Neutrophil (primary cell): ENCODE results near the gene ZNF148.

Source experiments
- H3K27ac ChIP-seq: fragments of 200-600 bp; sonication (generic); 2 replicates; pipeline ENCODE4 v1.5.1; 2016; ENCODE audit warnings: mild to moderate bottlenecking, moderate library complexity
- H3K27me3 ChIP-seq: fragments of 200-600 bp; sonication (generic); 2 replicates; pipeline ENCODE4 v1.6.0; 2016; ENCODE audit warnings: mild to moderate bottlenecking
- H3K36me3 ChIP-seq: fragments of 200-600 bp; sonication (generic); 2 replicates; pipeline ENCODE4 v1.5.1; 2017
- H3K4me1 ChIP-seq, 2 experiments: fragments of 200-600 bp in 1 of 2; sonication (generic) in 1 of 2; 1 replicate in 1 of 2; 2 replicates in 1 of 2; pipeline versions ENCODE4 v1.5.1 to v1.6.1; 2013 to 2016; ENCODE audit warnings: low read depth in 1 of 2, low read length in 1 of 2, mild to moderate bottlenecking in 1 of 2, moderate library complexity in 1 of 2; ENCODE audit not compliant: control insufficient read depth in 1 of 2, insufficient read depth in 1 of 2
- H3K4me3 ChIP-seq, 2 experiments: fragments of 200-600 bp in 1 of 2; sonication (generic) in 1 of 2; 1 replicate in 1 of 2; 2 replicates in 1 of 2; pipeline ENCODE4 v1.5.1; 2013 to 2016; ENCODE audit warnings: low read depth in 1 of 2, low read length in 1 of 2, mild to moderate bottlenecking in 1 of 2, moderate library complexity in 1 of 2
- H3K9me3 ChIP-seq: fragments of 200-600 bp; sonication (generic); 2 replicates; pipeline ENCODE4 v1.5.1; 2016
- TF ChIP-seq, protein P1 (sequence below): fragments of 200-600 bp; sonication (generic); IDR thresholded peaks from 2 replicates; pipeline ENCODE4 v1.5.1; 2016; ENCODE audit warnings: antibody characterized with exemption

Gene ZNF148

DNA sequence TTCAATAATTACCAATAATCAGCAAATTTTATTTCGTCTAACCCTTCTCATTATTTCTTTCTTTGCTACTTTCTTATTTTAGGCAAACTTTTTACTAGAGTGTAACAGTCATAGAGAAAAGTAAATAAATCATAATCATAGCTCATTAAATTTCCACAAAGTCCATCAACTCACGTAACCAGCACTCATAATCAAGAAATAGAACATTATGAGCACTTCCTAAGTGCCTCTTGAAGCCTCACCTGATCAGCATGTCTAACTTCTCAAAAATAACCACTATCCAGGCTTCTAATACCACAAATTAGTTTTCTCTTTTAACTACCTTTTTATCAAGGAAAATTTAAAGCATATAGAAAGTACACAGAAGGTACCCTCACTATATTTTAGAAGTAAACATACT is 124.2 kb downstream of the ZNF148 start:
- Histone ChIP-seq H3K36me3 (no peaks in the 10 kb centered on the region), H3K4me1 (no peaks in the 10 kb centered on the region), H3K4me3 (no peak overlapping the region), H3K27ac (no peak overlapping the region), H3K9me3 (no peaks in the 10 kb centered on the region), H3K27me3 (no peaks in the 10 kb centered on the region)
- TF ChIP-seq, protein P1, sequence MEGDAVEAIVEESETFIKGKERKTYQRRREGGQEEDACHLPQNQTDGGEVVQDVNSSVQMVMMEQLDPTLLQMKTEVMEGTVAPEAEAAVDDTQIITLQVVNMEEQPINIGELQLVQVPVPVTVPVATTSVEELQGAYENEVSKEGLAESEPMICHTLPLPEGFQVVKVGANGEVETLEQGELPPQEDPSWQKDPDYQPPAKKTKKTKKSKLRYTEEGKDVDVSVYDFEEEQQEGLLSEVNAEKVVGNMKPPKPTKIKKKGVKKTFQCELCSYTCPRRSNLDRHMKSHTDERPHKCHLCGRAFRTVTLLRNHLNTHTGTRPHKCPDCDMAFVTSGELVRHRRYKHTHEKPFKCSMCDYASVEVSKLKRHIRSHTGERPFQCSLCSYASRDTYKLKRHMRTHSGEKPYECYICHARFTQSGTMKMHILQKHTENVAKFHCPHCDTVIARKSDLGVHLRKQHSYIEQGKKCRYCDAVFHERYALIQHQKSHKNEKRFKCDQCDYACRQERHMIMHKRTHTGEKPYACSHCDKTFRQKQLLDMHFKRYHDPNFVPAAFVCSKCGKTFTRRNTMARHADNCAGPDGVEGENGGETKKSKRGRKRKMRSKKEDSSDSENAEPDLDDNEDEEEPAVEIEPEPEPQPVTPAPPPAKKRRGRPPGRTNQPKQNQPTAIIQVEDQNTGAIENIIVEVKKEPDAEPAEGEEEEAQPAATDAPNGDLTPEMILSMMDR = no peak

DNA sequence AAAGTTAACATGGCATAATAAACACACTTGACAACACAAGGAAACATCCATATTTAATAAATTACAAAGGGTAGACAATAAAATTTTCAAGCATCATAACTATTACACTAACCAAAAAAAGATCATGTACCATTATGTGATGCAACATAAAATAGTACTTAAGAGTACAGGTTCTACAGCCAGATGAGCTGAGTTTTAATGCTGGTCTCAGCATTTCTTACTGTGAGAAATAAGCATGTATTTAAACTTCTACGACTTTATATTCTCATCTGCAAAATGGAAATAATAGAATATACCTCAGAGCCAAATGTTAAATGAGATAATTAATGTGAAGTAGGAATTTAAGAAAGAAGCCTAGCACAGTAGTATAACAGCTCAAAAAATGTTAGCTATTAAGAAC is 128.9 kb downstream of the ZNF148 start:
- Histone ChIP-seq H3K27ac (no peak overlapping the region), H3K4me3 (no peak overlapping the region), H3K9me3 (no peaks in the 10 kb centered on the region), H3K4me1 (no peaks in the 10 kb centered on the region), H3K27me3 (no peaks in the 10 kb centered on the region), H3K36me3 (peaks cover 6% of the 10 kb centered on the region)
- TF ChIP-seq, protein P1 = no peak

DNA sequence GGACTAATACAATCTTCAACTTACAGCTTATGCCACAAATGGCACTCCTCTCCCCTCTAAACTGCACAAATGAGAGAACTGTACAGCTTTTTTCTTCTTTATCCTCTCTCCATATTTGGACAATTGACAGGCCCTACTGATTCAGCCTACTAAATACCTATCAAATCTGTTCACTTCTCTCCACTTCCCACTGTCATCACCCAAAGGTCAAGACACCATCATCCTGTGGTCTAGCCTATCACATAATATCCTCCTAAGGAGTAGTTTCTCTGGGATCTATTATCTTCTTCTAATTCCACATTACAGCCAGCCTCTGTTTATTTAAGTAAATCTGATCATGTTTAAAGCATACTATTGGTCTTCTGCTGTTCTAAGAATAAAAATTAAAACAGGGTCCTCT is 129.6 kb downstream of the ZNF148 start:
- peaks cover 0 to 3% of the 10 kb centered on the region in 2 experiments for H3K4me1 ChIP-seq
- H3K9me3 ChIP-seq = no peaks in the 10 kb centered on the region
- H3K27ac ChIP-seq = no peak overlapping the region
- TF ChIP-seq, protein P1 = no peak
- H3K27me3 ChIP-seq = no peaks in the 10 kb centered on the region
- no peak overlapping the region for H3K4me3 ChIP-seq
- H3K36me3 ChIP-seq = peaks cover 6% of the 10 kb centered on the region

DNA sequence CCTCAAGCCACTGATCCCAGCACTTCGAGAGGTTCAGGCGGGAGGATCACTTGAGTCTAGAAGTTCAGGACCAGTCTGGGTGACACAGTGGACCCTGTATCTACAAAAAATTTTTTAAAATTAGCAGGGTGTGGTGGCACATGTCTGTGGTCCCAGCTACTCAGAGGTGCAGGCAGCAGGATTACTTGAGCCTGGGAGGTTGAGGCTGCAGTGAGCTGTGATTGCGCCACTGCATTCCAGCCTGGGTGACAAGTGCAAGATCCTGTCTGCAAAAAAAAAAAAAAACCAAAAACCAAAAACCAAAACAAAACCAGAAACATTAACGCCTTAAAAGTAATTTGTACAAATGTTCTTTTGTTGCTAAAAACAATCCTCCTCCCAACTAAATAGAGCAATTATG is 134.6 kb downstream of the ZNF148 start:
- H3K27ac ChIP-seq = no peak overlapping the region
- TF ChIP-seq, protein P1 = no peak

DNA sequence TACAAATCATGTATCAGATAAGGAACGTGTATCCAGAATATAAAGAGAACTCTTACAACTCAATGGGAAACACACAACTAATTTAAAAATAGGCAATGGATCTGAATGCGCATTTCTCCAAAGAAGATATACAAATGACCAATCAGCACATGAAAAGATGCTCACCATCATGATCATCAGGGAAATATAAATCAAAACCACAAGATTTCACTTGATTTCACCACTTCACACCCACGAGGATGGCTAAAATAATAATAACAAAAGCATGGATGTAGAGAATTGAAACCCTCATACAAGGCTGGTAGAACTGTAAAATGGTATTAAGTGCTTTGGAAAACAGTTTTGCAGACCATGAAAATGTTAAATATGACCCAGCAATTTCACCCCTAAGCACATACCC is 135.9 kb downstream of the ZNF148 start:
- H3K4me3 ChIP-seq = no peak overlapping the region
- peaks cover 12% of the 10 kb centered on the region for H3K36me3 ChIP-seq
- H3K4me1 ChIP-seq = peaks cover 0 to 5% of the 10 kb centered on the region in 2 experiments
- TF ChIP-seq, protein P1 = no peak
- H3K27ac ChIP-seq = no peak overlapping the region
- no peaks in the 10 kb centered on the region for H3K9me3 ChIP-seq
- H3K27me3 ChIP-seq = no peaks in the 10 kb centered on the region

More for the DNA sequence above, 134.6 kb downstream of the ZNF148 start:
- Histone ChIP-seq H3K4me3 (no peak overlapping the region), H3K9me3 (no peaks in the 10 kb centered on the region), H3K4me1 (peaks cover 0 to 5% of the 10 kb centered on the region in 2 experiments), H3K27me3 (no peaks in the 10 kb centered on the region), H3K36me3 (peaks cover 12% of the 10 kb centered on the region)

DNA sequence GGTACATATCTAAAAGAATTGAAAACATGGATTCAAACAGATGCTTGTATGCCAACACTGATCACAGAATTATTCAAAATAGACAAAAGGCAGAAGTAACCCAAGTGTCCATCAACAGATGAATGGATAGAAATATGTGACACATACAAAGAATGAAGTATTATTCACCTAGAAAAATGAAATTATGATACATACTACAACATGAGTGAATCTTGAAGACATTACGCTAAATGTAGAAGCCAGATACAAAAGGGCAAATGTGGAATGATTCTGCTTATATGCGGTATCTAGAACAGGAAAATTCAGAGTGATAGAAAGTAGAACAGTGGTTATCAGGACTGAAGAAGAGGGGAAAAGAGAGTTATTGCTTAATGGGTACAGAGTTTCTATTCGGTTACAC is 136.4 kb downstream of the ZNF148 start:
- Histone ChIP-seq H3K4me3 (no peak overlapping the region), H3K27ac (no peak overlapping the region), H3K9me3 (no peaks in the 10 kb centered on the region), H3K27me3 (no peaks in the 10 kb centered on the region), H3K36me3 (peaks cover 17% of the 10 kb centered on the region), H3K4me1 (peaks cover 0 to 5% of the 10 kb centered on the region in 2 experiments)
- TF ChIP-seq, protein P1 = no peak
